Chondrocyte (in vitro differentiated cells): ENCODE measurements around the gene HS6ST2. TPM values are rescaled to one million over a fixed set of nuclear protein-coding genes. Genes with fewer than 3 reads are reported as not detected.

ENCODE experiments used
- DNase-seq: peaks from one replicate; pipeline ENCODE4 v3.0.0; 2021; ENCODE audit warnings: mixed read lengths, low spot score
- H3K27ac Mint-ChIP-seq: one replicate; pipeline ENCODE4 v1.8.0; 2021; ENCODE audit warnings: mild to moderate bottlenecking, moderate library complexity, mixed read lengths; ENCODE audit not compliant: unreplicated experiment
- H3K27me3 Mint-ChIP-seq: 2 replicates; pipeline ENCODE4 v1.8.0; 2021; ENCODE audit warnings: low read depth, mixed read lengths
- H3K36me3 Mint-ChIP-seq: 2 replicates; pipeline ENCODE4 v1.8.0; 2021; ENCODE audit warnings: low read depth, mixed read lengths
- H3K4me1 Mint-ChIP-seq: 2 replicates; pipeline ENCODE4 v1.8.0; 2021; ENCODE audit warnings: low read depth, mild to moderate bottlenecking, mixed read lengths
- H3K4me3 Mint-ChIP-seq: one replicate; pipeline ENCODE4 v1.8.0; 2021; ENCODE audit warnings: mild to moderate bottlenecking, moderate library complexity, mixed read lengths; ENCODE audit not compliant: unreplicated experiment
- H3K9me3 Mint-ChIP-seq: 2 replicates; pipeline ENCODE4 v1.8.0; 2021; ENCODE audit warnings: low read depth, mixed read lengths
- CTCF ChIP-seq: fragments of 200-600 bp; sonication (generic); IDR thresholded peaks from 2 replicates; pipeline ENCODE4 v1.5.0; 2021; ENCODE audit warnings: antibody characterized with exemption, mild to moderate bottlenecking, moderate library complexity
- total RNA-seq: library from RNA; stranded (reverse); gene quantifications from 3 replicates; pipeline ENCODE4 v1.2.1, GENCODE V29; 2021

HS6ST2 gene
- total RNA-seq, 1 donor from 2014 or later, result 1.9 TPM

GRCh38 chrX:132776486-132777210 lies 181.8 kb downstream of the HS6ST2 start:
- H3K27ac Mint-ChIP-seq, result no peak overlapping the region
- no peak for TF ChIP-seq CTCF
- no peaks in the 10 kb centered on the region for H3K4me1 Mint-ChIP-seq
- no peaks in the 10 kb centered on the region for H3K9me3 Mint-ChIP-seq
- H3K4me3 Mint-ChIP-seq, result no peak overlapping the region
- no peaks in the 10 kb centered on the region for H3K36me3 Mint-ChIP-seq
- no peak for DNase-seq
- no peaks in the 10 kb centered on the region for H3K27me3 Mint-ChIP-seq

GRCh38 chrX:132775263-132775823 lies 183.1 kb downstream of the HS6ST2 start:
- H3K27ac Mint-ChIP-seq, result no peak overlapping the region
- DNase-seq, result no peak
- H3K4me1 Mint-ChIP-seq, result no peaks in the 10 kb centered on the region
- no peaks in the 10 kb centered on the region for H3K36me3 Mint-ChIP-seq
- H3K27me3 Mint-ChIP-seq, result no peaks in the 10 kb centered on the region
- no peak for TF ChIP-seq CTCF
- H3K9me3 Mint-ChIP-seq, result no peaks in the 10 kb centered on the region
- H3K4me3 Mint-ChIP-seq, result no peak overlapping the region

GRCh38 chrX:132774010-132774714 lies 184.3 kb downstream of the HS6ST2 start:
- Mint-ChIP-seq H3K4me1 (no peaks in the 10 kb centered on the region), H3K36me3 (no peaks in the 10 kb centered on the region), H3K4me3 (no peak overlapping the region), H3K27me3 (no peaks in the 10 kb centered on the region), H3K27ac (no peak overlapping the region), H3K9me3 (no peaks in the 10 kb centered on the region)
- DNase-seq, result no peak
- TF ChIP-seq CTCF, result no peak

DNA sequence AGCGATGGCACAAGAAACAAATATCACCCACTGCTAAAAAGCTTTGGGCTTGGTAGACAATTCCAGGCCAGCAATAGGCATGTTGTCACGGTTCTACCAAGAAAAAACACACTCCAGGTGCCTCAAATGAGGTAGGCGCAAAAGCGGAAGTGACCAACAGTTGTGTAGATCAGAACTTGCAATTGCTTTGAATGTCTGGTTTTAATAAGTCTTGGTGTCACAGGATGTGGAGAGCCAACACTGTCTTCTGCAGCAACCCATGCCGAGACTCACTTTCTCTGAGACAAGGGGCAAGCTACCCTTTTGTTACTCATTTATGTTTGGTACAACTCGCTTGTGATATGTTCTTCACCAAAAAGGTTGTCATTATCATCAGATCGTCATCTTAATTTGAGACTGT lies 188.8 kb downstream of the HS6ST2 start:
- H3K4me1 Mint-ChIP-seq, result no peaks in the 10 kb centered on the region
- TF ChIP-seq CTCF, result no peak
- no peaks in the 10 kb centered on the region for H3K36me3 Mint-ChIP-seq
- H3K4me3 Mint-ChIP-seq, result no peak overlapping the region
- no peak overlapping the region for H3K27ac Mint-ChIP-seq
- no peak for DNase-seq
- H3K27me3 Mint-ChIP-seq, result no peaks in the 10 kb centered on the region
- no peaks in the 10 kb centered on the region for H3K9me3 Mint-ChIP-seq

DNA sequence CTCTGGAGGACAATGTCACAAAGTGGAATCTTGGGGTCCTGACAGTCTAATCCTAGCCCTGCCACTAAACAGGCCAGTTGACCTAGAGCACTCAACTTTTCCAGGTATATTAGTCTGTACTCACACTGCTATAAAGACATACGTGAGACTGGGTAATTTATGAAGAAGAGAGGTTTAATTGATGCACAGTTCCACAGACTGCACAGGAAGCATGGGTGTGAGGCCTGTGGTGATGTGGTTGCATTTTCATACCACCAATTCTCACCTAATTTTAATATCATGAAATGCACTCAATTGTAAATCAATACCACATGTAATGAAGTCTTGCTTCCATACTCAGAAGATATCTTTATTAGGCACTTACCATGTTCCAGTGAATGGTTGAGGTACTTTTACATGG lies 192.0 kb downstream of the HS6ST2 start:
- H3K27me3 Mint-ChIP-seq, result no peaks in the 10 kb centered on the region
- no peaks in the 10 kb centered on the region for H3K4me1 Mint-ChIP-seq
- no peak for TF ChIP-seq CTCF
- H3K27ac Mint-ChIP-seq, result no peak overlapping the region
- H3K9me3 Mint-ChIP-seq, result no peaks in the 10 kb centered on the region
- no peak for DNase-seq
- H3K4me3 Mint-ChIP-seq, result no peak overlapping the region
- H3K36me3 Mint-ChIP-seq, result no peaks in the 10 kb centered on the region
